GM12878 (cell line): ENCODE measurements around the gene KDM6A.

Experiments used
- FOXM1 ChIP-seq: IDR thresholded peaks from 2 replicates; pipeline ENCODE4 v1.6.1; 2012; ENCODE audit warnings: low read depth, mild to moderate bottlenecking, inconsistent platforms, low read length, moderate library complexity
- JUND ChIP-seq: IDR thresholded peaks from 2 replicates; pipeline ENCODE4 v1.6.1; 2012; ENCODE audit warnings: low read depth, mild to moderate bottlenecking, low read length, improper control_type of control experiment, moderate library complexity
- KLF5 ChIP-seq: fragments of 450-650 bp; IDR thresholded peaks from 2 replicates; pipeline ENCODE4 v1.6.1; 2014; ENCODE audit warnings: mild to moderate bottlenecking; ENCODE audit not compliant: partially characterized antibody
- MEF2B ChIP-seq: fragments of 450-650 bp; IDR thresholded peaks from 2 replicates; pipeline ENCODE4 v1.6.1; 2018; ENCODE audit warnings: mild to moderate bottlenecking, moderate library complexity; ENCODE audit not compliant: partially characterized antibody, poor library complexity, severe bottlenecking
- NFIC ChIP-seq: IDR thresholded peaks from 2 replicates; pipeline ENCODE4 v1.6.1; 2012; ENCODE audit warnings: low read depth, mild to moderate bottlenecking, inconsistent platforms, low read length, moderate library complexity
- NR2F1 ChIP-seq: fragments of 450-650 bp; conservative IDR thresholded peaks from 2 replicates; pipeline ENCODE4 v1.6.1; 2017; ENCODE audit warnings: mild to moderate bottlenecking
- POLR2AphosphoS5 ChIP-seq: IDR thresholded peaks from 2 replicates; pipeline ENCODE4 v1.6.1; 2011; ENCODE audit warnings: mild to moderate bottlenecking, low read length, inconsistent platforms
- RAD21 ChIP-seq: IDR thresholded peaks from 2 replicates; pipeline ENCODE4 v1.6.1; 2011; ENCODE audit warnings: mild to moderate bottlenecking, low read depth, low read length, moderate library complexity; ENCODE audit not compliant: insufficient read depth
- TCF7 ChIP-seq: IDR thresholded peaks from 2 replicates; pipeline ENCODE4 v1.6.1; 2014; ENCODE audit warnings: antibody characterized with exemption, borderline replicate concordance
- USF1 ChIP-seq: IDR thresholded peaks from 2 replicates; pipeline ENCODE4 v1.6.1; 2011; ENCODE audit warnings: borderline replicate concordance, low read depth, mild to moderate bottlenecking, moderate library complexity, mixed read lengths, low read length; ENCODE audit not compliant: insufficient read depth; ENCODE audit errors: extremely low read length
- TF ChIP-seq, protein P1 (sequence below): IDR thresholded peaks from 2 replicates; pipeline ENCODE4 v1.6.1; 2012; ENCODE audit warnings: mild to moderate bottlenecking, low read depth, low read length
- TF ChIP-seq, protein P2 (sequence below): fragments of 450-650 bp; IDR thresholded peaks from 2 replicates; pipeline ENCODE4 v1.6.1; 2017; ENCODE audit warnings: mild to moderate bottlenecking, moderate library complexity
- TF ChIP-seq, protein P3 (sequence below): IDR thresholded peaks from 2 replicates; pipeline ENCODE4 v1.6.1; 2012; ENCODE audit warnings: low read depth, low read length, improper control_type of control experiment

DNA sequence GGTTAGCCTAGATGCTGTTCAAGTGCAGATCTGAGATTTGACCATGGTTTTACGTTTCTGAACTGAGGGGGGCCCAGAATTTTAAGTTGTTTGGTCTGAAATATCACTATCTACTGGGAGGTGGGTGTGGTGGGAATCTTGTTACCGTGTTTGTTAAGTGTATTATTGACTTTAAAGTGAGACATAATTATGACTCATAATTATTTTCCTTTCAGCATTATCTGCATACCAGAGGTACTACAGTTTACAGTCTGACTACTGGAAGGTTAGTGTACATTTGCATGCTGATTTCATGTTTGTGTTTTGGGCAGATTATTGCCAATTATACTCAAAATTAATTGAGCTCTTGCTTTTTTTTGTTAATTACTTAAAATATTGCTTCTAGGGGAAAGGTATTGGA is 101.5 kb downstream of the KDM6A start:
- TF ChIP-seq FOXM1 (no peak), NR2F1 (no peak), POLR2AphosphoS5 (no peak), USF1 (no peak), RAD21 (no peak), KLF5 (no peak), NFIC (no peak), TCF7 (no peak), MEF2B (no peak), JUND (no peak)
- TF ChIP-seq, protein P1, sequence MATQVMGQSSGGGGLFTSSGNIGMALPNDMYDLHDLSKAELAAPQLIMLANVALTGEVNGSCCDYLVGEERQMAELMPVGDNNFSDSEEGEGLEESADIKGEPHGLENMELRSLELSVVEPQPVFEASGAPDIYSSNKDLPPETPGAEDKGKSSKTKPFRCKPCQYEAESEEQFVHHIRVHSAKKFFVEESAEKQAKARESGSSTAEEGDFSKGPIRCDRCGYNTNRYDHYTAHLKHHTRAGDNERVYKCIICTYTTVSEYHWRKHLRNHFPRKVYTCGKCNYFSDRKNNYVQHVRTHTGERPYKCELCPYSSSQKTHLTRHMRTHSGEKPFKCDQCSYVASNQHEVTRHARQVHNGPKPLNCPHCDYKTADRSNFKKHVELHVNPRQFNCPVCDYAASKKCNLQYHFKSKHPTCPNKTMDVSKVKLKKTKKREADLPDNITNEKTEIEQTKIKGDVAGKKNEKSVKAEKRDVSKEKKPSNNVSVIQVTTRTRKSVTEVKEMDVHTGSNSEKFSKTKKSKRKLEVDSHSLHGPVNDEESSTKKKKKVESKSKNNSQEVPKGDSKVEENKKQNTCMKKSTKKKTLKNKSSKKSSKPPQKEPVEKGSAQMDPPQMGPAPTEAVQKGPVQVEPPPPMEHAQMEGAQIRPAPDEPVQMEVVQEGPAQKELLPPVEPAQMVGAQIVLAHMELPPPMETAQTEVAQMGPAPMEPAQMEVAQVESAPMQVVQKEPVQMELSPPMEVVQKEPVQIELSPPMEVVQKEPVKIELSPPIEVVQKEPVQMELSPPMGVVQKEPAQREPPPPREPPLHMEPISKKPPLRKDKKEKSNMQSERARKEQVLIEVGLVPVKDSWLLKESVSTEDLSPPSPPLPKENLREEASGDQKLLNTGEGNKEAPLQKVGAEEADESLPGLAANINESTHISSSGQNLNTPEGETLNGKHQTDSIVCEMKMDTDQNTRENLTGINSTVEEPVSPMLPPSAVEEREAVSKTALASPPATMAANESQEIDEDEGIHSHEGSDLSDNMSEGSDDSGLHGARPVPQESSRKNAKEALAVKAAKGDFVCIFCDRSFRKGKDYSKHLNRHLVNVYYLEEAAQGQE: no peak
- TF ChIP-seq, protein P2, sequence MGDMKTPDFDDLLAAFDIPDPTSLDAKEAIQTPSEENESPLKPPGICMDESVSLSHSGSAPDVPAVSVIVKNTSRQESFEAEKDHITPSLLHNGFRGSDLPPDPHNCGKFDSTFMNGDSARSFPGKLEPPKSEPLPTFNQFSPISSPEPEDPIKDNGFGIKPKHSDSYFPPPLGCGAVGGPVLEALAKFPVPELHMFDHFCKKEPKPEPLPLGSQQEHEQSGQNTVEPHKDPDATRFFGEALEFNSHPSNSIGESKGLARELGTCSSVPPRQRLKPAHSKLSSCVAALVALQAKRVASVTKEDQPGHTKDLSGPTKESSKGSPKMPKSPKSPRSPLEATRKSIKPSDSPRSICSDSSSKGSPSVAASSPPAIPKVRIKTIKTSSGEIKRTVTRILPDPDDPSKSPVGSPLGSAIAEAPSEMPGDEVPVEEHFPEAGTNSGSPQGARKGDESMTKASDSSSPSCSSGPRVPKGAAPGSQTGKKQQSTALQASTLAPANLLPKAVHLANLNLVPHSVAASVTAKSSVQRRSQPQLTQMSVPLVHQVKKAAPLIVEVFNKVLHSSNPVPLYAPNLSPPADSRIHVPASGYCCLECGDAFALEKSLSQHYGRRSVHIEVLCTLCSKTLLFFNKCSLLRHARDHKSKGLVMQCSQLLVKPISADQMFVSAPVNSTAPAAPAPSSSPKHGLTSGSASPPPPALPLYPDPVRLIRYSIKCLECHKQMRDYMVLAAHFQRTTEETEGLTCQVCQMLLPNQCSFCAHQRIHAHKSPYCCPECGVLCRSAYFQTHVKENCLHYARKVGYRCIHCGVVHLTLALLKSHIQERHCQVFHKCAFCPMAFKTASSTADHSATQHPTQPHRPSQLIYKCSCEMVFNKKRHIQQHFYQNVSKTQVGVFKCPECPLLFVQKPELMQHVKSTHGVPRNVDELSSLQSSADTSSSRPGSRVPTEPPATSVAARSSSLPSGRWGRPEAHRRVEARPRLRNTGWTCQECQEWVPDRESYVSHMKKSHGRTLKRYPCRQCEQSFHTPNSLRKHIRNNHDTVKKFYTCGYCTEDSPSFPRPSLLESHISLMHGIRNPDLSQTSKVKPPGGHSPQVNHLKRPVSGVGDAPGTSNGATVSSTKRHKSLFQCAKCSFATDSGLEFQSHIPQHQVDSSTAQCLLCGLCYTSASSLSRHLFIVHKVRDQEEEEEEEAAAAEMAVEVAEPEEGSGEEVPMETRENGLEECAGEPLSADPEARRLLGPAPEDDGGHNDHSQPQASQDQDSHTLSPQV: no peak
- TF ChIP-seq, protein P3, sequence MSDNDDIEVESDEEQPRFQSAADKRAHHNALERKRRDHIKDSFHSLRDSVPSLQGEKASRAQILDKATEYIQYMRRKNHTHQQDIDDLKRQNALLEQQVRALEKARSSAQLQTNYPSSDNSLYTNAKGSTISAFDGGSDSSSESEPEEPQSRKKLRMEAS: no peak
